Hematopoietic multipotent progenitor cell (in vitro differentiated cells): ENCODE results near the gene DHRS7B. TPM values are rescaled to one million over a fixed set of nuclear protein-coding genes. Genes with fewer than 3 reads are reported as not detected.

ENCODE experiments used
- DNase-seq, 3 donors: peaks; one replicate each; pipeline ENCODE4 v3.0.0-alpha.2; 2011 to 2015; ENCODE audit warnings: low read depth in 2 of 3, low spot score in 2 of 3
- total RNA-seq: library from RNA; depleted of rRNA; stranded (reverse); fragments of >200 nt; gene quantifications from one replicate; pipeline ENCODE4 v1.2.3, GENCODE V29; 2012

DHRS7B gene
- total RNA-seq, 1 donor: 41.5 TPM

DNA sequence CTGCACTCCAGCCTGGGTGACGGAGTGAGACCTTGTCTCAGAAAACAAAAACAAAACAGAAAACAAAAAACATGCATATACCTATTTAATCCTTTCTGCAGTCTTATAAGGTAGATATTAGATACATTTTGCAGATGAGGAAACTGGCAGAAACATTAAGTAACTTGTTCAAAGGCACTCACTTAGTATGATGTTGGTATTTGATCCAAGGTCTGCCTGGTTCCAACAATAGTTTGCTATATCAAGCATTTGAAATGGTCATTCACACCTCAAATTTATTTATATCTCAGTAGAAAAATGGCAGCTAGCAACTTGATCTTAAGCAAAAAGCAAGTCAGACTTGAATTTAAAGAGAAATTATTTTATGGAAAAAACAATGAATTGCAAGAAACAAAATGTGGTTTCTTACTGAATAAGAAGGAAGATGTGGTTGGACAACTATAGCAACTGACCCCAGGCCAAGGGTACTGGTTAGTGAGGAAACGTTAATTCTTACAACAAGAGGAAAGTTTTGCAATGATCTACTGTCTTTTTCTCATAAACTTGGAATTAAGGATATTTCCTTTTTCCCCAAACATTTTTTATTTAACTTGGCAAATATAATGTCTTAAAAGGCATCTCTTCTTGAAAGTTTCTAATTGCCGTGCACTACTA, 19.7 kb downstream of the DHRS7B start:
- peak in 1 of 3 donors; percentile 29 for DNase-seq

DNA sequence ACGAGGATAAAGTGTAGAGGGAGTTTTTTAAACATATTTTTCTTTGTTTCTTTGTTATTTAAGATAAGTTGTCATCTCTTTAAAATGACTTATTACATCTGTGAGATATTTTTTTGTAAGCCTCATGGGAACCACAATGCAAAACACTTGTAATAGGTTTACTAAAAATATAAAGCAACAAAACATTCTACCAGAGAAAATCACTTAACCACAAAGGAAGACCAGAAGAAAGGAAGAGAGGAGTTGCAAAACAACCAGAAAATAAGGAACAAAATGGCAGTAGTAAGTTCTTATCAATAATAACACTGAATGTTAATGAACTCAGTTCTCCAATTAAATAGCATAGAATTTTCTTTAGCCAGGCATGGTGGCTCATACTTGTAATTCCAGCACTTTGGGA, 22.9 kb downstream of the DHRS7B start:
- peak in 1 of 3 donors; percentile 20 for DNase-seq

- DNase-seq: peak in 2 of 3 donors; percentile 16 to 61
Observed at GRCh38 chr17:21152731-21153130, 26.0 kb downstream of the DHRS7B start.

- no peak for DNase-seq
Observed at GRCh38 chr17:21157586-21158370, 31.0 kb downstream of the DHRS7B start.

GRCh38 chr17:21160401-21160800, 33.6 kb downstream of the DHRS7B start:
- no peak for DNase-seq

DNA sequence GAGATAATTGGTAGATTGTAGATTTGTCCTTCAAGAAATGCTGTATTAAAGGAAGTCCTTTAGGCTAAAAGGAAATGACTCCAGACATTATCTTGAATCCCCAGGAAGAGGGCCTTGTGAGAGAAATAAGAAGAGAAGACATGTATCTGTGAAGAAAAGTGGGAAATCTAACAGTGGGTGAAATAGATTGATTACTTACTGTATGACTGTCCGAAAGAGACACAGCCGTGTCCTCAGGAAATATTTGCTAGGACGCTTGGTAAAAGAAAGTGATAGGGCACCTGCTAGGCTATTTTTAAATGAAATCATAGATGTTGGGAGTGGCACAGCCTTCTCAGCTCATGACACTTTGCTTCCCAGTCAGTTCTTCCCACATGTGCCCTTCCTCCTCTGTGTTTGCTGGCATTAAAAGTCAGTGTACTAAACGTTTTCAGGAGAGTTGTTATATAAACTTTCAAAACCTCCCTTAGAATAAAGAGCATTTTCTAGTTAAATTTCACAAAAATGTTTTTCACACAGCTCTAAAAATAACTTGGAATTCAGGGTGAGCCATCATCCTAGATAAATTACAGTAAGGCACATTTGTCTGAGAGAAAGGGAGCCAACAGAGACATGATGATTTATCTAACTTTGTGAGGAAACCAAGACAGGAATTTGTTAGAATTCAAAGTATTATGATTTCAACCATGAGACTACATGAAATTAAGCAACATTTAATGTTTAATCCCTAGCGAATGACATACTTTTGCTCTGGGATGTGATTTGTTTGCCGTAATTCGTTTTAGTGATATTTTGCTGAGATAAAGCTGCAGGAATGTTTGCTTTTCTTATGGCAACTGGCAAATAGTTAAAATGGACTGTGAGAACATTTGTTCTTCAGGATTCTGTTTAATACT, 35.0 kb downstream of the DHRS7B start:
- DNase-seq: no peak

DNA sequence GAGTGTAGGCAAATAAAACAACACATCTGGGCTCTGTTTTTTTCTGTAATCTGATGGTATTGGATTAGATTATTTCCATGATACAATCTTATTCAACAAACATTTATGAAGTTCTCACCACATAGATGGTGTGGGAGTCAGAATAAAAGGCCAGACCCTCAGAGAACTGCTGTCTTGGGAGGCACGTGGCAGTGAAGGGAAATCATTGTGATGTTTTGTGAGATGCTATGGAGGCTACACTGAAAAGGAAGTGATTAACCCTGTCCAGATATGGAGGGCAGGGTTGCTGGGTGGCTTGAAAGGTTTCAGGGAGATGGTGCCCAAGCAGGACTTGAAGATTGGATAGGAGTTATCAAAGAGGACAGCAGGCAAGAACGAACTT, 35.6 kb downstream of the DHRS7B start:
- no peak for DNase-seq

- no peak for DNase-seq
Observed at GRCh38 chr17:21163101-21163500, 36.3 kb downstream of the DHRS7B start.

DNA sequence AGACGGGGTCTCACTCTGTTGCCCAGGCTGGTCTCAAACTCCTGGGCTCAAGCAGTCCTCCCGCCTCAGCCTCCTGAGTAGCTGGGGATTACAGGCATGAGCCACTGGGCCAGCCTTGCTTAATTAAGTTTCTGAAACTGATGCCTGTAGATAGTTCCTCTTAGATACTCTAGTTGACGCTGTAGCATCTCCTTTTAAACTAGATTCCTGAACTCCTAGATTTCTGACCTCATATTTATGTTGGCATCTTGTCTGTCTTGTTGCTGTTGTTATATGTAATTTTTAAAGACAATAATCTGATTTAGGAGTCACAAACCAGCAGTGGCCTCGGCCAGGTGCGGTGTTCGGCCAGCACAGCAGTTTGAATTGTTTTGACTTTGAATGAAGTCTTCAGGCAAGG, 37.5 kb downstream of the DHRS7B start:
- DNase-seq: no peak

DNA sequence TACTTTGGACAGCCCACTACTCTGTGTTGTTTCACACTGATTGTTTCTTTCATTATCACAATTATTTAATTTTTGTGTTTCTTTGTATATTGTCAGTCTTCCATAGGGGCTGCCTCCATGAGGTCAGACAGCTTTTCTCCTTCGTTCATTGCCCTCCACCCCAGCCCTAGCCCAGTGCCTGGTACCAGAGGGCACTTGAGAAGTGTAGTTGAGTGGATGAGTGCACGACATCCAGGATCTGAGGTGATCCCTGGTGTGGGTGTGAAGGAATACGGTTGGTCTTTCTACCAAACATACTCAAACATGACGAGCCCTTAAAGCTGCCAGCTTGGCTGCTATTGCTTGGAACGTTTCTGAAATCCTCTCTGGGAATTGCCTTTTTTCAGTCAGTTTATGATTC, 37.9 kb downstream of the DHRS7B start:
- no peak for DNase-seq

DNA sequence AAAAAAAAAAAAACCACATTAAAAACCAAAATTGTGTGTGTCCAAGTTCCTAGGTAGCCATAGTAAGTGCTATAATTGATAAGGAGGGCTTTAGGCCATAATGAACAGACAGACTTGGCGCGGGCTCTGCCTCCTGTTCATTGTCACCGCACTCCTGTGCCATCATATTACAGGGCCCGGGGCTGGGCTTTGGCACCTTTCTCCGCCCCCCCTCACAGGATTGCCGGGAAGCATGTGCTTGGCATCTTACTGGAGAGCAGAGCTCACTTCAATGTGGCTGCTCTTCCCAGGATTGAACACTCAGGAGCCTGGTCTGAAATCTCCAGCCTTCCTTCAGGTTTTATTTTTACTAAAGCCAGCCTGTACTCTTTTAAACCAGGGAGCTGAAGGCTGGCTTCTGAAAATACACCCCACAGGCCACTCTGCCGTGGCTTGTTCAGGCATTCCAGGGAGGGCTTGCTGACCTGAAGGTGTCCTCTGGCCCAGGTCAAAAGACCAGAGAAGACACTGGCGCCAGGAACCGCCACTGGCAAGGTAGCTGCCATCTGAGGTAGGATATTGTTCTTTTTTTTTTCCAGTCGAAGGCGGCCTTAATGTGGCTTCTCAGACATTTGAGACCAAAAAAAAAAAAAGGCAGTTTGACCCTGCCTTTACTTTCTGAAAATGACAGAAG, 39.3 kb downstream of the DHRS7B start:
- DNase-seq: no peak

DNA sequence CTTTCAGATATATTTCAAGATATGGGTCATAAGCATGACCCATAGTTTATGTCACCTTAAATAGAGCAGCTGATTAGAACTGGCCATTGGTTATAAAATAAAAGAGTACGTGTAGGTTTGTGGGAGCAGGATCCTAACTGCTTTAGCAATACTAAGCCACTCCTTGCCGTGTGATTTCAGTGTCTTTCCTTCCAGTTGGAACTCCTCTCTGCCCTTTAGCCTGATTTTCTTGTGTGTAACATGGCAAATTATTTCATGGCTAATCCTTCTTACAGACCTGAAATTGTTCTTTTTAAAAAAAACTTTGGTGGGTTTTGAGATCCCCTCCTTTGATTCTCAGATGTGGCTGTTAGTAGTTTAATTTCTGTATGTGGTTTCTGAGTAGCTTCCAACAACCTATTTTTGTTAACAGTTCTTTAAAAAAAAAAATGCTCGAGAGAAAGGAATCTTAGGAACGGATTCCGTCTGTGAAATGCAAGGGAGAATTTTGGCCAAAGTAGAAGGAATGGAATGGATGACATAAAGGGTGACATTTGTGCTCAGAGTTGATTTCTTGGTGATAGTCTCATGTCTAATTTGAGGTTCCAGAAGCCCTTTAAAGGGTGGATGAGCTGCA, 39.9 kb downstream of the DHRS7B start:
- DNase-seq: no peak

DNA sequence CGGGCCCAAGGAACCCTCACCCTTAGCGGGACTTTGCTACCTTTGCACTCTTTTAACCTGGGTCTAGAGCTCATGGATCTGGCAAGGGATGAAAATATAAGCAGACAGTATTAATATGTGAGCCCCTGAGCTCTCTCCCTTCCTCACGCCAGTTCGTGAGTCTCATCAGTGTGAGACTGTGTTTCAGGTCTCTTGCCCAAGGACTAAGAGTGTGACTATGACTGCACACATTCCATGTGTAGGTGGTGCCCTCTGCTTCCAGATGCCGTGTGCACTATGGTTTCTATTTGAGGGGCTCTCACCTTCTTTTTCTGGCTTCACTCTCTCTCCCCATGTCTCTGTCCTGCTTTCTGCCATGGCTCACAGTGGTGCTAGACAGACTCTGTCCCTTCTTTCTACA, 40.5 kb downstream of the DHRS7B start:
- no peak for DNase-seq

DNA sequence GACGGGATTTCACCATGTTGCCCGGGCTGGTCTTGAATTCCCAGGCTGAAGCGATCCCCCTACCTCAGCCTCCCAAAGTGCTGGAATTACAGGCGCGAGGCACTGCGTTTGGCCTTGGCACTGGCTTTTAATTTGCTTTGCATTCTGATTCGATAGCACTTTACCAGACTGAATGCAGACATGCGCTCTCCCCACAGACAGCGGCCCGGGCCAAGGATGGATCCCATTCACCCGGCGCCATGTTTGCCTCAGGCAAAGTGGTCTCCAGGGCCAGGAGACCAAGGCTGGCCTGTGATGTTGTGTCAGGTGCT, 41.7 kb downstream of the DHRS7B start:
- no peak for DNase-seq

- no peak for DNase-seq
Observed at GRCh38 chr17:21169496-21169895, 42.7 kb downstream of the DHRS7B start.

GRCh38 chr17:21170809-21171208, 44.0 kb downstream of the DHRS7B start:
- DNase-seq: no peak

DNA sequence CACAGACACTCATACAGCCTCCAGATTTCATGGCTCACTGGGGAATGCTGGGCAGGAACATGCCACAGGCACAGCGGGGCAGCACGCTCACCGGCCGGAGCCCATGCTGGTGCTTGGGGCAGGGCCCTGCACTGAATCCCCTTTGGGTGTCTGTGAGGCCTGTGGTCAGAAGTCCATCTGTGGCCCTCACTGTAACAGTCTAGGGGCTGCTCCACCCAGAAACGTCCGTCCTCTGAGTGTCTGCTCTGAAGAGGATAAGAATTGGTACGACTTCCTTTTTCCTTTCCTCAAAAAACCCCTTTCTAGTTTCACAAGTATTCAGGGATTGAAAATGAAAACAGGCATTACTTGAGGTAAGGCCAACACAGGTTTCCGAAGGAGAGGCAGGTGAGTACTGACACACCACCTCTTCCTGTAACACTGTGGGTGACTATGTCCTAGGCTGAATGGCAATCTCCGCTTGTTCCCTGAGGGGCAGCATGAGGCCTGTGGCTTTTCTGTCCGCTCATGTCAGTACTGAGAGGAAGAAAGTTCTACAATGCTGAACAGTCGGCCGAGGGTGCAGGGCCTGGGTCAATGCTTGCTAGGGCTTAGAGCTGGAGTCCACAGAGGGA, 44.7 kb downstream of the DHRS7B start:
- no peak for DNase-seq

DNA sequence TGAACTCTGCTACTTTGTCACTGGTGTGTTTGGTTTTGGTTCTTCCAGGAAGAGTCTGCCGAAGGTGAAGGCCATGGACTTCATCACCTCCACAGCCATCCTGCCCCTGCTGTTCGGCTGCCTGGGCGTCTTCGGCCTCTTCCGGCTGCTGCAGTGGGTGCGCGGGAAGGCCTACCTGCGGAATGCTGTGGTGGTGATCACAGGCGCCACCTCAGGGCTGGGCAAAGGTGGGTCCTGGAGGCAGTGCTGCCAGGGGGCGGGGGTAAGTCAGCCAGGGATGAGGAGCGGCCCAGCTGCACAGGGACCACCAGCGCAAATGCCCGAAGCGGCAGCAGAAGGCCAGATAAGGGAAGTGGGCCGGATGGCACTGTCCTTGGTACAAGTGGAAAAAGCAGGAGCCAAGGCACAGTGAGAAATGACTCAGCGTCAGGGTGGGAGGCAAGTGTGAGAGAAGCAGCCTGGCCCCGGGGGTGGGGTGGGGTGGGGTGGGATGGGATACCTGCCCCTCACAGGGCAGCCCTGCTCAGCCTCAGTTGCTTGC, 45.3 kb downstream of the DHRS7B start:
- DNase-seq: no peak

- no peak for DNase-seq
Observed at GRCh38 chr17:21172846-21173245, 46.1 kb downstream of the DHRS7B start.

DNA sequence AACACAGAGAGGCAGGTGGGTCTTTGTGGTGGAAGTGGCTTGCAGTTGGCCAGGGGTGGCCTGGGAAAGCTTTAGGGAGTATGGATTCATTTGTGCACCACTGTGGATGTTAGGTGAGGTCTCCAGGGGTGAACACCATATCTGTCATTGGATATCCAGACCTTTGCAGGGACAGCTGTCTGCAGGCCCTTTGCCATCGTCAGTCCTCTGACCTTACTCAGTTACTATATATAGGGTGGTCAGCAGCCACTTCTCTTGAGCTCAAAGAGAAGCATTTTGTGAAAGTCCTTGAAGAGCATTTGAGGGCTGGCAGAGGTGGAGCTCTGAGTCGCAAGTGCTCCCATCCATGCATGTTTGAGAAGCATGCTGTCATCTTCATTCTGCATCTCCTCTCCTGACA, 46.8 kb downstream of the DHRS7B start:
- no peak for DNase-seq
